GM19372 (cell line): Measurements from ENCODE around the gene PTPRT.

Experiments used
- ATAC-seq: cut with Tn5 transposase; IDR thresholded peaks from one replicate; pipeline ENCODE4 v1.9.1; 2021; ENCODE audit warnings: mild to moderate bottlenecking, low read depth, moderate library complexity; ENCODE audit not compliant: unreplicated experiment

Gene PTPRT

GRCh38 chr20:42981253-42981652 is 208.5 kb downstream of the PTPRT start:
- ATAC-seq = no peak

- ATAC-seq = no peak
These were observed 210.0 kb downstream of the PTPRT start for GRCh38 chr20:42979720-42980119.

DNA sequence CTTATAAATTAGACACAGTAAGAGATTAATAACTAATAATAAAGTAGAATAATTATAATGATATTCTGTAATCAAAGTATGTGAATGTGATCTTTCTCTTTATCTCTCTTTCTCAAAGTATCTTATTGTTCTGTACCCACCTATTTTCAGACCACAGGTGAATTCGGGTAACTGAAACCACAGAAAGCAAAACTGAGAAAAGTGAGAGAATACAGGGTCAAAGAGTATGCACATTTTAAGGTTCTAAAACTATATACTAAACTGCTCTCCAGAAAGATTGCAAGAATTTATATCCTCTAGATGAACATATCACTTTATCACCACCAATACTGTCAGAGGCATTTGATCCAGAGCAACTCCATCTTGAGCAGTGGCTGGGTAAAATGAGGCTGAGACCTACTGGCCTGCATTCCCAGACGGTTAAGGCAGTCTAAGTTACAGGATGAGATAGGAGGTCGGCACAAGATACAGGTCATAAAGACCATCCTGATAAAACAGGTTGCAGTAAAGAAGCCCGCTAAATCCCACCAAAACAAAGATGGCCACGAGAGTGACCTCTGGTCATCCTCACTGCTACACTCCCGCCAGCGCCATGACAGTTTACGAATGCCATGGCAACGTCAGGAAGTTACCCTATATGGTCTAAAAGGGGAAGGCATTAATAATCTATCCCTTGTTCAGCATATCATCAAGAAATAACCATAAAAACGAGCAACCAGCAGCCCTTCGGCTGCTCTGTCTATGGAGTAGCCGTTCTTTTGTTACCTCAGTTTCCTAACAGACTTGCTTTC is 211.3 kb downstream of the PTPRT start:
- ATAC-seq = no peak

- ATAC-seq = no peak
These were observed 213.7 kb downstream of the PTPRT start for GRCh38 chr20:42975974-42976373.

DNA sequence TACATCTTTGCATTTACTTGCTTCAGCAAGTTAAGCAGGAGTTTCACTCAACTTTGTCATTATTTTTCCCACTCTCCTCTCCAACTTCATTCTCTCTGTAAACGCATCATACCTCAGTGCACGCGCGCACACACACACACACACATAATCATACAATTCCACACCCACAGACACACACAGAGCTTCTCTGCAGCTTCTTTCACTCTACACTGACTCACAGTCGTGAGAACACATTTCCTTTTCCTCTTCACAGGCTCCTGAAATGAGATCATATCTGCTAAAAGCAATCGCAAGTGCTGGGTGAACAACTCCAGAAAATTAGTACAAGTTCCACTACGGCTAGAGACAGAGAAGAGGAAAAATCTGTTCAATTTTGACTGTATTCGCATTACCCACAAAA is 215.4 kb downstream of the PTPRT start:
- no peak for ATAC-seq

- ATAC-seq = no peak
These were observed 217.1 kb downstream of the PTPRT start for GRCh38 chr20:42972591-42972990.

GRCh38 chr20:42968746-42969145 is 221.0 kb downstream of the PTPRT start:
- ATAC-seq = no peak

- ATAC-seq = no peak
These were observed 225.9 kb downstream of the PTPRT start for GRCh38 chr20:42963796-42964195.

- ATAC-seq = no peak
These were observed 227.9 kb downstream of the PTPRT start for GRCh38 chr20:42961771-42962170.

DNA sequence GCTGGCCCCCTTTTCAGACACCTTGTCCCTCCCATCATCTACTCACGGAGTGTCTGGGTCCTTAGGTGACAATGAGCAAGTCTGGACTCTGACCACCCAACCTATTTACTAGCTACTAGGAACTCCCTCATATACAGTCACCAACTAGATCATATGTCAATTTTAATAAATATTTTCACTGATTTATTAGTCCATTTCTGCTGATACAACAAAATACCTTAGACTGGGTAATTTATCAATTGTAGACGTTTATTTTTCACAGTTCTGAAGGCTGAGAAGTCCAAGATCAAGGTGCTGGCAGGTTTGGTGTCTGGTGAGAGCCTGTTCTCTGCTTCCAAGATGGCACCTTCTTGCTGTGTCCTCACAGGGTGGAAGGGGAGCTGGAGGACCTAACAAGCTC is 229.7 kb downstream of the PTPRT start:
- no peak for ATAC-seq

DNA sequence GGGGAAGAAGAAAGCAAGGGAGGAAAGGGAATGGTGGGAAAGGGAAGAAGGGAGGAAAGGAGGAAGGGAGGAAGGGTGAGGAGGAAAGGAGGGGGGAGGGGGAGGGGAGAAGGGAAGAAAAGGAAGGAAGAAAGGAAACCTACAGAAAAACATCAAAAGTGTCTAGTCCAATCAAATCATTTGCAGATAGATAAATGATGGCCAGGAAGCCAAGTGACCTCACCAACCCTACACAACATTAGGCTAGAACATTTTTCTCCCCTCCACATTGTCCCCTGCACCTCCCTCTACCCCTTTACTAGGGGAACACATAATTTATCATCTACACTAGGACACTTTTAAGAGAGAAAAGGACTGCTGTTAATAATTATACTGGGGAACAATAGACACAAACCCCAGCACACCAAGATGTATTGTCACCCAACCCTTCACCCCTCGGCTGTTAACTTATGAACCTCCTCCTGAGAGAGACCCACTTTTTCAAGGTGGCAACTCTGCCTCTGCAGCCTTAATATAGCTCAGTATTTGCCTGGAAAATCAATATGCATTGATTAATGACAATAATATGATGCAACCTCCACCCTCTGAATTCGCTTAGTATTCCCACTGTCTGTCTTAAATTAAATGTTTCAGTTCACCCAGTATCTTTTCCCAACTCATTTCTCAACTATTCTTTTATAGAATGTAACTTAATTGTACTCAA is 231.2 kb downstream of the PTPRT start:
- no peak for ATAC-seq

DNA sequence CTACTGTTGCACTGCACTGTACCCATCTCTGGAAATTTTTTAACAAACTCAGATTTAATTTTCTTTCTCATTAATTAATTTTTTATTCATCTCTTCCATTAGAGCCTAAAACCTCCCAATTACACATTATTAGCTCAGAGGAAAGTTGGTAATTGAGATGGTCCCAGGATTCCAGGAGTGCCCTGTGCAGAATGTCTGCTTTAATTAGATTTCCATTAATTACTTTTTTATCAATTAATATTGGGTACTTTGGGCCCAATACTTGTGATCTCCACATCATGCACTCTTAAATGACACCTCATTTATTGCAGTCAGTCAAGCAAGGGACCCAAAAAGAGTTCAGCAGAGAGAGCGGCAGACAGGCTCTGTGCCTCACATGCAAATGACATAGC is 232.0 kb downstream of the PTPRT start:
- no peak for ATAC-seq

- no peak for ATAC-seq
These were observed 232.5 kb downstream of the PTPRT start for GRCh38 chr20:42957018-42957703.

GRCh38 chr20:42955713-42956112 is 234.0 kb downstream of the PTPRT start:
- ATAC-seq = no peak

- no peak for ATAC-seq
These were observed 234.8 kb downstream of the PTPRT start for GRCh38 chr20:42954951-42955350.

DNA sequence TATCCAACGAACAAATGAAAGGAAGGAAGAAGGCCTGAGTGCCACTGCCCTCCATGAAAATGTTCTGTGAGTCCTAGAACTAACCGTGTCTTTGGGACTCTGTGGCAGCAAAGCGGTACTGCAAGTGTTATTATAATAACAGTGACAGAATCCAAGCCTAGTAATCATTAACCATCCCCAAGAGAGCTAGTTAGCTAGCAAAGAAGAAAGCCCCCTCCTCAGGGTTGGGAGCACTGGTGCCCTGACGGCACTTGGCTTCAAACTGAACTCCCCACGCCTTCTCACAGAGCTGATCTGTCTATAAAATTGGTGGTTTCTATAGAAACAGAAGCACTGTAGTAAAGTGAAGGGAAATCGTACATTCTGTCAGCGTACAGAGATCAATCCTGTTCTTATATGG is 239.8 kb downstream of the PTPRT start:
- ATAC-seq = no peak

DNA sequence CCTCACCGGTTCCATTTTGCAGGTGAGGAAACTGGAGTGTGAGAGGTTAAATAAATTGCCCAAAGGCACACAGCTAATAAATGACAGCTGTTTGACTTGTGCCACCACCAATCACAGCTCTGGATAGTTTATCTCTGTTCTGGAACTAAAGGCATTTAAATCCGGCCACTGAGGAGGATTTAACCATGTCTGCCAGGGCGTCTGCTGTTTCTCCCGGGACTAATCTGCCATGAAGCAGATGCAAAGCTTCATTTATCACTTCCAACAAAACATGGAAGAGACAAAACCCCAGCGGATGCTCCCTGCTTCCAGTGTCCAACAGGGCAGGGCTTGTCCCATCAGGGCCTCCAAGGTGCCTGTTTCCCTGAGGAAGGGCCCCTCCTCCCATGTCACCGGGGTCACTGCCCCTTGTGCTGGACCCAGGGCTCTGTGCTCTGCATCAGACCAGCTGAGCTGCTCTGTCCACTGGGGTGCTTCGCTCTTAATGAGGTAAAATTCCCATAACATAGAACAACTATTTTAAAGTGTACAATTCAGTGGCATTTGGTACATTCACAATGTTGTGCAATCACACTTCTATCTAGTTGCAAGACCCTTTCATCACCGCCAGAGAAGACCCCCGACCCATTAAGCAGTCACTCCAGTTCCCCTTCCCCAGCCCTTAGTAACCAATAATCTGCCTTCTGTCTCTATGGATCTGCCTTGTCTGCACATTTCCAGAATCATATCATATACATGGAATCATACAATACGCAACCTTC is 244.3 kb downstream of the PTPRT start:
- ATAC-seq = no peak

- no peak for ATAC-seq
These were observed 248.1 kb downstream of the PTPRT start for GRCh38 chr20:42941629-42942028.

DNA sequence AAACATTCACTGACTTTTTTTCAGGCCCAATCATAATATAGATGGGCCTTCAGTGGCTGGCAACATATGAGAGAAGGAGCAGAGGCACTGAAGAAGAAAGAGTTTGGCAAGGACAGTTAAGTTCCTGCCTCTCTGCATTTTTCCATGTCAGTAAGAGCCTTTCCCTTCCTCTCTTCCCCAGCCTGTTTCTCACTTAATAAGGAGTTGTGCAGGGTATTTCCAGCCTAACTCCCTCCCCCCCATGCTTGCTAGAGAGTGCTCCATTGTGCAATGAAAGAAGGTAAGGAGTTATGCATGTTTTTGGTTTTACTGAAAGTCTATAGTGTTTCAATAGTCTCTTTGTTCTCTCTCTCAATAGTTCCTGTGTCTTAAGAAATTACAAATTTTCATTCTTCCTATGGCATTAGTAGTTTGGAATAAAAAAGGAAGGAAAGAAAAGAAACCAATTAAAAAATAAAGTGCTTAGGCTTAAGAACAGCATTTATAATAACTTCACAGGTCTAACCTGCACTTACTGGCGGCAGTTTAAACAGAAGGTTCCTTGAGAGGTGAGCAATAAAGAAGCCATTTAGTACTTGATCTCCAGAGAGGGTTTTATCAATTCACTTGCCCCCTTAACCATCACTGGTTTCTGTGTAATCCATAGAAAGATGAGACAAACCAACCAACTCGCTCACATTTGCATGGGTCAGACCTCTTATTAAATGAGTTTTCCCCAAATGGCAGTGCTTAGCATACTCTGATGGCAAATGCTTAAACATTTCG is 251.1 kb downstream of the PTPRT start:
- no peak for ATAC-seq

DNA sequence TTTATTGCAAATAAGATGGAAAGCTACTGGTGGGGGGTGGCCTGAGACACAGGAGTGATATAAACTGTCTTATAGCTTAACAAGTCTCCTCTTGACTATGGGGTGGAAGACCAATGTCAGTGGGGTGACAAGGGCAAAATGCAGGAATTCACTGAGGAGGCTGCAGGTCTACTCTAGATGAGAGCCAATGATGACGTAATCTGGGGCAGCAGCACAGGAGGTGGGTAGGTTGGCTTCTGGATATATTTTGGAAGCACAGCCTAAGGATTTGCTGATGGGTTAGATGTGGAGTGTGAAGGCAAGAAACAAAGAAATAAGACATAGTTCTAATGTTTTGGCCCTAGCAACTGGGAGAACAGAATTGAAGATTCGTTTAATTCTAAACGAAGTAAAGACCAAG is 253.2 kb downstream of the PTPRT start:
- no peak for ATAC-seq
